A204.1 (cell line): ENCODE measurements around the gene STRC.
"Not testable (repeated sequence)": the region's sequence is repeated elsewhere in the genome, so short reads cannot be mapped to it uniquely, and the experiment has no call there.

Experiments used
- FAIRE-seq: peaks from 2 replicates; lab custom pipeline; 2012; peaks lifted over from hg19 to GRCh38; lab: Jason Lieb, UNC

The STRC gene

GRCh38 chr15:43618700-43619099 lies at the start of gene STRC:
Gene STRC (minus strand): TSS chr15:43618800. CDS start chr15:43618722, 78 bp downstream.
- not testable (repeated sequence) for FAIRE-seq

GRCh38 chr15:43666177-43666576 lies 47.6 kb upstream of the STRC start:
- not testable (repeated sequence) for FAIRE-seq

- FAIRE-seq = not testable (repeated sequence)
Measured at GRCh38 chr15:43663333-43663732, 44.7 kb upstream of the STRC start.

- FAIRE-seq = not testable (repeated sequence)
Measured at GRCh38 chr15:43662293-43662692, 43.7 kb upstream of the STRC start.

GRCh38 chr15:43659727-43660126 lies 41.1 kb upstream of the STRC start:
- FAIRE-seq = not testable (repeated sequence)

GRCh38 chr15:43649430-43649926 lies 30.9 kb upstream of the STRC start:
- FAIRE-seq = not testable (repeated sequence)

GRCh38 chr15:43648649-43649429 lies 30.2 kb upstream of the STRC start, which contains the start of gene CATSPER2:
Gene CATSPER2 (minus strand): TSS chr15:43648844. CDS start chr15:43648061, 783 bp downstream.
- FAIRE-seq = no peak

- FAIRE-seq = not testable (repeated sequence)
Measured at GRCh38 chr15:43638464-43639204, 20.0 kb upstream of the STRC start.

- FAIRE-seq = not testable (repeated sequence)
Measured at GRCh38 chr15:43626937-43627336, 8.3 kb upstream of the STRC start.

GRCh38 chr15:43625106-43625505 lies 6.5 kb upstream of the STRC start:
- FAIRE-seq = no peak

- FAIRE-seq = not testable (repeated sequence)
Measured at GRCh38 chr15:43622068-43622799, 3.6 kb upstream of the STRC start.

- FAIRE-seq = not testable (repeated sequence)
Measured at GRCh38 chr15:43617750-43618149, 850 bp downstream of the STRC start.

GRCh38 chr15:43602233-43602632 lies 16.4 kb downstream of the STRC start:
- not testable (repeated sequence) for FAIRE-seq

- not testable (repeated sequence) for FAIRE-seq
Measured at GRCh38 chr15:43600200-43600599, 18.4 kb downstream of the STRC start.

- not testable (repeated sequence) for FAIRE-seq
Measured at GRCh38 chr15:43599131-43599530, 19.5 kb downstream of the STRC start.

- not testable (repeated sequence) for FAIRE-seq
Measured at GRCh38 chr15:43593328-43594190, 25.0 kb downstream of the STRC start, which contains the start of gene CKMT1B. Gene CKMT1B (plus strand): TSS chr15:43594027. CDS start chr15:43594219, 192 bp downstream.

- FAIRE-seq = not testable (repeated sequence)
Measured at GRCh38 chr15:43592841-43593240, 25.8 kb downstream of the STRC start.

GRCh38 chr15:43589778-43590466 lies 28.7 kb downstream of the STRC start, which contains the start of gene PPIP5K1:
Gene PPIP5K1 (minus strand): TSS chr15:43590208. CDS start chr15:43584504, 5,704 bp downstream.
- peak; percentile 94 for FAIRE-seq

GRCh38 chr15:43574607-43575006 lies 44.0 kb downstream of the STRC start:
- not testable (repeated sequence) for FAIRE-seq

GRCh38 chr15:43566615-43567014 lies 52.0 kb downstream of the STRC start:
- FAIRE-seq = not testable (repeated sequence)
